Stomach smooth muscle (tissue), 2 donors: ENCODE measurements around the gene PLEKHF1.

Experiments
- H3K27ac ChIP-seq: one replicate; pipeline ENCODE4 v1.7.0; 2013; ENCODE audit warnings: mild to moderate bottlenecking, low read length, inconsistent platforms
- H3K27me3 ChIP-seq, 2 donors: one replicate each; pipeline ENCODE4 v1.7.0; 2013; ENCODE audit warnings: low read length in 2 of 2; ENCODE audit not compliant: insufficient read depth in 2 of 2, control insufficient read depth in 1 of 2
- H3K36me3 ChIP-seq, 2 donors: one replicate each; pipeline ENCODE4 v1.7.0; 2013; ENCODE audit warnings: low read length in 2 of 2; ENCODE audit not compliant: control insufficient read depth in 2 of 2, insufficient read depth in 2 of 2
- H3K4me1 ChIP-seq: one replicate; pipeline ENCODE4 v1.7.0; 2013; ENCODE audit warnings: low read length; ENCODE audit not compliant: control insufficient read depth, insufficient read depth
- H3K4me3 ChIP-seq, 2 donors: one replicate each; pipeline ENCODE4 v1.7.0; 2013; ENCODE audit warnings: low read length in 2 of 2
- H3K9ac ChIP-seq, 2 donors: one replicate each; pipeline ENCODE4 v1.7.0; 2013; ENCODE audit warnings: low read length in 2 of 2, mild to moderate bottlenecking in 1 of 2
- H3K9me3 ChIP-seq, 2 donors: one replicate each; pipeline ENCODE4 v1.7.0; 2013; ENCODE audit warnings: low read length in 2 of 2; ENCODE audit not compliant: control insufficient read depth in 2 of 2
- donor health status: healthy.
- donor health status: Pancreatic carcinoma.

The PLEKHF1 gene

DNA sequence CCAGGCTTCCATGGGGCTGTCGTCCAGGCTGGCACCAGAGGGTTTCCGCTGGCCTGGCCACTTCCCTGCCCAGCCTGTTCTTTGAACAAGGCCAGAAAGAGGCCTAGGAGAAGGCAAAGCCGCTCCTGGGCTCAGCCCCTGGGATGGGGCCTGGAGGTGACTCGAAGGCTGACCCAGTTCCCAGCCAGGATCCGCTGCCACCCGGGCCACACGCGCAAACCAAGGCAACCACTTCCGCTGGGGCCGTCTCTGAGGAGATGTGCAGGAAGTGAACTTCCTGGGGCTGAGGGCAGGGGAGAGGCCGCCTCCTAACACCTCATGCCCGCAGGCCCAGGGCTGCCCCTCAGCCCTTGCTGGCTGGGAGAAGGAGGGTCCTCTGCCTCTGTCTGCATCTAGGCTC, 15.2 kb downstream of the PLEKHF1 start:
- Histone ChIP-seq H3K9me3 (no peaks in the 10 kb centered on the region), H3K36me3 (peaks cover 0 to 9% of the 10 kb centered on the region in 2 donors), H3K27me3 (no peaks in the 10 kb centered on the region), H3K4me1 (peaks cover 49% of the 10 kb centered on the region), H3K4me3 (no peak overlapping the region), H3K9ac (no peak overlapping the region), H3K27ac (no peak overlapping the region)

DNA sequence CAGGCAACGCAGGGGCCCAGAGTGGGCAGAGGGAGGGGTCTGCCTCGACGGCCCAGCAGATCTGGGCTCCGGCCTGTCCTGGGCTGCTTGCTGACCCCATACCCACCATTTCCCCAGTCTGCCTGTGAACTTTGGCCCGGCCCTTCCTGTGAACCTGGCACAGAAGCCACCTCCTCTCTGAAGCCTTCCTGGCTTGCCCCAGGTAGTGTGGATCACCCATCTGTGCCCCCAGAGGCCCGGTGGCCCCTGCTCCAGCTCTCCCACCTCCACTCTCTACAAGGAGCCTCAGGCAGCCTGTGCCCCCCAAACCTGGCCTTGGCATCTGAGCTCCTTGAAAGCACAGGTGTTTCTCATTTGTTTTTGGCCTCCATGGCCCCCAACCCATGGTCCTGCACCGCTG, 15.7 kb downstream of the PLEKHF1 start:
- Histone ChIP-seq H3K4me1 (peaks cover 50% of the 10 kb centered on the region), H3K4me3 (no peak overlapping the region), H3K36me3 (peaks cover 0 to 4% of the 10 kb centered on the region in 2 donors), H3K9me3 (no peaks in the 10 kb centered on the region), H3K9ac (no peak overlapping the region), H3K27ac (no peak overlapping the region), H3K27me3 (no peaks in the 10 kb centered on the region)

- peaks cover 48% of the 10 kb centered on the region for H3K4me1 ChIP-seq
- H3K4me3 ChIP-seq = no peak overlapping the region
- H3K9ac ChIP-seq = no peak overlapping the region
- H3K36me3 ChIP-seq = peaks cover 0 to 3% of the 10 kb centered on the region in 2 donors
- H3K27ac ChIP-seq = no peak overlapping the region
- H3K9me3 ChIP-seq = no peaks in the 10 kb centered on the region
- H3K27me3 ChIP-seq = no peaks in the 10 kb centered on the region
Observed at GRCh38 chr19:29681422-29682235, 16.4 kb downstream of the PLEKHF1 start.

GRCh38 chr19:29682236-29682895, 17.1 kb downstream of the PLEKHF1 start:
- Histone ChIP-seq H3K9me3 (no peaks in the 10 kb centered on the region), H3K27ac (no peak overlapping the region), H3K36me3 (no peaks in the 10 kb centered on the region), H3K4me1 (peaks cover 42% of the 10 kb centered on the region), H3K4me3 (no peak overlapping the region), H3K27me3 (no peaks in the 10 kb centered on the region), H3K9ac (no peak overlapping the region)

DNA sequence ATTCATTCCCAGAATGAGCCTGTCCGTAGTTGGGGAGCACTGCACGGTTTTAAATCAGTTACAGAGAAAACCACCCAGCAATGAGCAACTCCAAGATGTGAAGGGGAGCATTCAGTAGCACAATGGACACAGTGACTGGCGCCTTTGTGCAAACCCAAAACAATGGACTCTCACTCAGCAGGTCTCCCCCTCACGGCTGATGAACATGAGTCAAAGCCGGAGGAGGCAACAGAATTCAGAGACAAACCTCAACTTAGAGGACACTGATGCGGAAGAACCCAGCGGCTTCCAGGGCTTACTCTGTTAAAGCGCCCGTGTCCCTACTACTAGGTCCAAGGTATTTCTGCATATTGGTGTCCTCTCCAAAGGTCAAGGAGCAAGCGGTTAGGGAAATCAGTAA, 17.7 kb downstream of the PLEKHF1 start:
- H3K4me3 ChIP-seq = no peak overlapping the region
- no peaks in the 10 kb centered on the region for H3K9me3 ChIP-seq
- H3K27ac ChIP-seq = no peak overlapping the region
- no peaks in the 10 kb centered on the region for H3K36me3 ChIP-seq
- no peak overlapping the region for H3K9ac ChIP-seq
- H3K4me1 ChIP-seq = peaks cover 37% of the 10 kb centered on the region
- H3K27me3 ChIP-seq = no peaks in the 10 kb centered on the region

GRCh38 chr19:29685326-29685725, 20.1 kb downstream of the PLEKHF1 start:
- Histone ChIP-seq H3K4me1 (peaks cover 30% of the 10 kb centered on the region), H3K27me3 (no peaks in the 10 kb centered on the region), H3K36me3 (no peaks in the 10 kb centered on the region), H3K27ac (no peak overlapping the region), H3K4me3 (no peak overlapping the region), H3K9ac (no peak overlapping the region), H3K9me3 (no peaks in the 10 kb centered on the region)

DNA sequence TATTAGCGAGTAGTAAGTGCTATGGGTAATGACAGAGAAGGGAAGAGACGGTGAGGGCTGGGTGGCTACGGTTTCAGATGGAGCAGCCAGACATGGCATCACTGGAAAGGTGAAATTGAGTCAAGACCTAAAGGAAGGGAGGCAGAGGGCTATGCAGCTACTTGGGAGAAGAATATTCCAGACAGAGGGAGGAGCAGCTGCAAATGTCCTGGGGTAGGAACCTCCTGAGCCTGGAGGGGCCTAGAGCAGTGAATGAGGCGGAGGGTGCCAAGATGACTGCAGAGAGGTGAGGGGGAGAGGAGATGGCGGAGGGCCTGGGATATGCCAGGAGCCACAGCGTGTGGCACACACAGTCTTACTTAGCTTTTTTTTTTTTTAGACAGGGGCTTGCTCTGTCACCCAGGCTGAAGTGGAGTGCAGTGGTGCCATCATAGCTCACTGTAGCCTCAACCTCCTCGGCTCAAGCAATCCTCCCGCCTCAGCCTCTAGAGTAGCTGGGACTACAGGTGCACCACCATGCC, 21.1 kb downstream of the PLEKHF1 start:
- peaks cover 22% of the 10 kb centered on the region for H3K4me1 ChIP-seq

GRCh38 chr19:29687244-29687896, 22.1 kb downstream of the PLEKHF1 start:
- Histone ChIP-seq H3K36me3 (no peaks in the 10 kb centered on the region), H3K4me1 (peaks cover 13% of the 10 kb centered on the region), H3K4me3 (no peak overlapping the region), H3K27me3 (no peaks in the 10 kb centered on the region), H3K9ac (no peak overlapping the region), H3K27ac (no peak overlapping the region), H3K9me3 (peaks cover 2 to 5% of the 10 kb centered on the region in 2 donors)

More for the DNA sequence above, 21.1 kb downstream of the PLEKHF1 start:
- Histone ChIP-seq H3K27me3 (no peaks in the 10 kb centered on the region), H3K27ac (no peak overlapping the region), H3K9me3 (peaks cover 2 to 5% of the 10 kb centered on the region in 2 donors), H3K36me3 (no peaks in the 10 kb centered on the region), H3K9ac (no peak overlapping the region), H3K4me3 (no peak overlapping the region)

DNA sequence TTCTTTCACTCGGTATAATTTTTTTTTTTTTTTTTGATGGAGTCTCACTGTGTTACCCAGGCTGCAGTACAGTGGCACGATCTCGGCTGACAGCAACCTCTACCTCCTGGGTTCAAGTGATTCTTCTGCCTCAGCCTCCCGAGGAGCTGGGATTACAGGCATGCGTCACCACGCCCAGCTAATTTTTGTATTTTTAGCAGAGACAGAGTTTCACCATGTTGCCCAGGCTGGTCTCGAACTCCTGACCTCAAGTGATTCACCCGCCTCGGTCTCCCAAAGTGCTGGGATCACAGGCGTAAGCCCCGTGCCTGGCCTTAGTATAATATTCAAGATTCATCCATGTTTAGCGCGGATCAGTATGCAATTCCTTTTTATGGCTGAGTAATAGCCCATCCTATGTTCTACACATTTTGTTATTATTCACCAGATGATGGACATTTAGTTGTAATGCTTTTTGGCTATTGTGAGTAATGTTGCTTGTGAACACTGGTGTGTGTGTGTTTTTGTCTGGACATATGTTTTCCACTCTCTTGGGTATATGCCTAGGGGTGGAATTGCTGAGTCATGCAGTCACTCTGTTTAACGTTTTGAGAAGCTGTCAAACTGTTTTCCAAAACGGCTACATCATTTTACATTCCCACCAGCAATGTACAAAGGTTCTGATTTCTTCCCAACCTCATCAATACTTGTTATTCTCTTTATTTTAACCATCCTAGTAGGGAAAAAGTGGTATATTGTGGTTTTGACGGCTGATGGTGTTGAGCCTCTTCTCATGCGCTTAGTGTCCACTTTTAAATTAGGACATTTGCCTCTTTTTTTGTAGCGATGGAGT, 22.9 kb downstream of the PLEKHF1 start:
- Histone ChIP-seq H3K9me3 (peaks cover 2 to 5% of the 10 kb centered on the region in 2 donors), H3K4me1 (peaks cover 17% of the 10 kb centered on the region), H3K36me3 (no peaks in the 10 kb centered on the region), H3K4me3 (no peak overlapping the region), H3K27ac (no peak overlapping the region), H3K27me3 (no peaks in the 10 kb centered on the region), H3K9ac (no peak overlapping the region)

- peaks cover 21% of the 10 kb centered on the region for H3K4me1 ChIP-seq
- no peak overlapping the region for H3K4me3 ChIP-seq
- no peak overlapping the region for H3K9ac ChIP-seq
- no peaks in the 10 kb centered on the region for H3K27me3 ChIP-seq
- no peaks in the 10 kb centered on the region for H3K36me3 ChIP-seq
- peaks cover 2 to 5% of the 10 kb centered on the region in 2 donors for H3K9me3 ChIP-seq
- no peak overlapping the region for H3K27ac ChIP-seq
Observed at GRCh38 chr19:29690842-29691241, 25.6 kb downstream of the PLEKHF1 start.
